ENCODE results near the gene TLK1. TPM values are rescaled to one million over a fixed set of nuclear protein-coding genes. Genes with fewer than 3 reads are reported as not detected.

TLK1 gene
- total RNA-seq, 2 donors from 2014 or later, result 85.4 to 85.8 TPM

- Mint-ChIP-seq H3K27me3 (ENCODE audit: insufficient read depth) (no peaks in the 10 kb centered on the region), H3K9me3 (peaks cover 5% of the 10 kb centered on the region), H3K4me3 (no peak overlapping the region), H3K4me1 (peaks cover 10% of the 10 kb centered on the region), H3K36me3 (ENCODE audit: low read depth) (peaks cover 19% of the 10 kb centered on the region), H3K27ac (no peak overlapping the region)
- H3K4me3 ChIP-seq (ENCODE audit: low read length), result no peak overlapping the region
- no peaks in the 10 kb centered on the region for H3K4me1 ChIP-seq (ENCODE audit: control insufficient read depth, insufficient read depth, low read length)
- no peaks in the 10 kb centered on the region for H3K27me3 ChIP-seq (ENCODE audit: control insufficient read depth, insufficient read depth, low read length, poor library complexity, severe bottlenecking)
- no peak for DNase-seq
- H3K36me3 ChIP-seq (ENCODE audit: control insufficient read depth, insufficient read depth, low read length), result no peaks in the 10 kb centered on the region
- H3K9ac ChIP-seq (ENCODE audit: extremely low read depth, low read length, poor library complexity, severe bottlenecking), result no peak overlapping the region
- H3K9me3 ChIP-seq (ENCODE audit: control insufficient read depth, low read length), result no peaks in the 10 kb centered on the region
- WGBS, 2 experiments (ENCODE audit: insufficient coverage in 1 of 2, insufficient read length in 1 of 2), result 98 to 100% methylated on average over 2 of the region's 2 CpGs
- H3K27ac ChIP-seq (ENCODE audit: low read depth, low read length), result no peak overlapping the region
- TF ChIP-seq, protein P1, sequence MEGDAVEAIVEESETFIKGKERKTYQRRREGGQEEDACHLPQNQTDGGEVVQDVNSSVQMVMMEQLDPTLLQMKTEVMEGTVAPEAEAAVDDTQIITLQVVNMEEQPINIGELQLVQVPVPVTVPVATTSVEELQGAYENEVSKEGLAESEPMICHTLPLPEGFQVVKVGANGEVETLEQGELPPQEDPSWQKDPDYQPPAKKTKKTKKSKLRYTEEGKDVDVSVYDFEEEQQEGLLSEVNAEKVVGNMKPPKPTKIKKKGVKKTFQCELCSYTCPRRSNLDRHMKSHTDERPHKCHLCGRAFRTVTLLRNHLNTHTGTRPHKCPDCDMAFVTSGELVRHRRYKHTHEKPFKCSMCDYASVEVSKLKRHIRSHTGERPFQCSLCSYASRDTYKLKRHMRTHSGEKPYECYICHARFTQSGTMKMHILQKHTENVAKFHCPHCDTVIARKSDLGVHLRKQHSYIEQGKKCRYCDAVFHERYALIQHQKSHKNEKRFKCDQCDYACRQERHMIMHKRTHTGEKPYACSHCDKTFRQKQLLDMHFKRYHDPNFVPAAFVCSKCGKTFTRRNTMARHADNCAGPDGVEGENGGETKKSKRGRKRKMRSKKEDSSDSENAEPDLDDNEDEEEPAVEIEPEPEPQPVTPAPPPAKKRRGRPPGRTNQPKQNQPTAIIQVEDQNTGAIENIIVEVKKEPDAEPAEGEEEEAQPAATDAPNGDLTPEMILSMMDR (conservative IDR thresholded peaks at IDR 0.05), result no peak
These were observed 13.6 kb downstream of the TLK1 start for GRCh38 chr2:171147081-171147480.

DNA sequence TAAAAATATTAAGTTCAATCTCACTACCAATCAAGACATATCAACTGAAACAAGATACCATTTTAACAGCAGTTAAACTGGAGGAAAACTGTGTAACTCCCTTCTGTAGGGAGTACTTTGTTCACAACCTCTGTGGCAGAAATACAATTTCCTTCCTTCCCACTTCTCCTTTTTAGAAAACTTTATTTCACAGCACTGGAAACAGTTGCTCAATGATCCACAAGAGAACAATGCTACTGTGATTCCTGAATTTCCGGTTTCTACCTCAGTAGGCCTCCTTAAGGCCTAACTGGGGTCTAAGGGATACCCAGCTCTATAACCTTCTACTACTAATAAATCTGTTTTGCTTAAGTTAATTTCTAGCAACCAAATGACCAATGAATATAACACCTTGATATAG is 14.1 kb downstream of the TLK1 start:
- Histone ChIP-seq H3K4me1 (ENCODE audit: control insufficient read depth, insufficient read depth, low read length) (no peaks in the 10 kb centered on the region), H3K27ac (ENCODE audit: low read depth, low read length) (no peak overlapping the region), H3K9ac (ENCODE audit: extremely low read depth, low read length, poor library complexity, severe bottlenecking) (no peak overlapping the region), H3K4me3 (ENCODE audit: low read length) (no peak overlapping the region), H3K27me3 (ENCODE audit: control insufficient read depth, insufficient read depth, low read length, poor library complexity, severe bottlenecking) (no peaks in the 10 kb centered on the region), H3K36me3 (ENCODE audit: control insufficient read depth, insufficient read depth, low read length) (no peaks in the 10 kb centered on the region), H3K9me3 (ENCODE audit: control insufficient read depth, low read length) (no peaks in the 10 kb centered on the region)
- WGBS, 2 experiments (ENCODE audit: insufficient coverage in 1 of 2, insufficient read length in 1 of 2), result 98 to 100% methylated on average over 1 of the region's 1 CpG
- Mint-ChIP-seq H3K27me3 (ENCODE audit: insufficient read depth) (no peaks in the 10 kb centered on the region), H3K27ac (peak overlapping the region; percentile 44), H3K36me3 (ENCODE audit: low read depth) (peaks cover 15% of the 10 kb centered on the region), H3K4me3 (no peak overlapping the region), H3K9me3 (peaks cover 5% of the 10 kb centered on the region), H3K4me1 (peaks cover 13% of the 10 kb centered on the region)
- DNase-seq, result no peak
- TF ChIP-seq, protein P1 (conservative IDR thresholded peaks at IDR 0.05), result no peak

DNA sequence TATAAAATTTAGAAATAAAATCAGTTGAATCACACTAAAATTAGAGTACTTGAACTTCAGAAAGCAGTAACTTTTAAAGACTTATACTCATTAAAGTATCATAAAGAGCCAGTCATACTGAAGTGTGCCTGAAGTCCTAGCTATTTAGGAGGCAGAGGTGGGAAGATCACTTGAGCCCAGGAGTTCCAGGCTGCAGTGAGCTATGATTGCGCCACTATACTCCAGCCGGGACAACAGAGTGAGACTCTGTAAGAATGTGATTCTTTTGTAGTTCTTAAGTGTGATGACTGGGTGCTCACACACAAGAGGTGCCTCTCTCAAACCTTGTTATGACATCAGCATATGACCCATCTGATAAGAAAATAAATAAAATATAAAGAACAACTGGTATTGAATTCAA is 14.6 kb downstream of the TLK1 start:
- peaks cover 15% of the 10 kb centered on the region for H3K36me3 Mint-ChIP-seq (ENCODE audit: low read depth)
- H3K9me3 Mint-ChIP-seq, result peaks cover 4% of the 10 kb centered on the region
- H3K27ac ChIP-seq (ENCODE audit: low read depth, low read length), result no peak overlapping the region

More for the DNA sequence above, 14.6 kb downstream of the TLK1 start:
- TF ChIP-seq, protein P1 (conservative IDR thresholded peaks at IDR 0.05), result no peak
- Mint-ChIP-seq H3K4me1 (peaks cover 19% of the 10 kb centered on the region), H3K27ac (no peak overlapping the region), H3K27me3 (ENCODE audit: insufficient read depth) (no peaks in the 10 kb centered on the region), H3K4me3 (no peak overlapping the region)
- H3K4me1 ChIP-seq (ENCODE audit: control insufficient read depth, insufficient read depth, low read length), result no peaks in the 10 kb centered on the region
- no peaks in the 10 kb centered on the region for H3K9me3 ChIP-seq (ENCODE audit: control insufficient read depth, low read length)
- no peak overlapping the region for H3K4me3 ChIP-seq (ENCODE audit: low read length)
- no peak overlapping the region for H3K9ac ChIP-seq (ENCODE audit: extremely low read depth, low read length, poor library complexity, severe bottlenecking)
- 100% methylated on average over 2 of the region's 2 CpGs; no CpG with 5 or more reads in 1 of the 2 experiments for WGBS, 2 experiments (ENCODE audit: insufficient coverage in 1 of 2, insufficient read length in 1 of 2)
- H3K27me3 ChIP-seq (ENCODE audit: control insufficient read depth, insufficient read depth, low read length, poor library complexity, severe bottlenecking), result no peaks in the 10 kb centered on the region
- no peak for DNase-seq
- no peaks in the 10 kb centered on the region for H3K36me3 ChIP-seq (ENCODE audit: control insufficient read depth, insufficient read depth, low read length)

All from endodermal cell (in vitro differentiated cells).